Gastroesophageal sphincter (tissue), 3 donors: ENCODE measurements around the gene PARM1.

Experiments used
- POLR2AphosphoS5 ChIP-seq: sonication (generic); formaldehyde crosslinking; IDR thresholded peaks from one replicate; pipeline ENCODE4 v1.6.1; 2017; ENCODE audit warnings: antibody characterized with exemption
- TF ChIP-seq, protein P1 (sequence below), 4 experiments: fragments of 200-600 bp in 2 of 4; fragments of 450-650 bp in 2 of 4; sonication (generic) in 1 of 4; IDR thresholded peaks; one replicate each; pipeline ENCODE4 v1.5.1; 2017 to 2019; ENCODE audit warnings: antibody characterized with exemption in 4 of 4, mild to moderate bottlenecking in 2 of 4, moderate library complexity in 2 of 4

GRCh38 chr4:75087416-75087815, 154.5 kb downstream of the PARM1 start:
- TF ChIP-seq, protein P1, sequence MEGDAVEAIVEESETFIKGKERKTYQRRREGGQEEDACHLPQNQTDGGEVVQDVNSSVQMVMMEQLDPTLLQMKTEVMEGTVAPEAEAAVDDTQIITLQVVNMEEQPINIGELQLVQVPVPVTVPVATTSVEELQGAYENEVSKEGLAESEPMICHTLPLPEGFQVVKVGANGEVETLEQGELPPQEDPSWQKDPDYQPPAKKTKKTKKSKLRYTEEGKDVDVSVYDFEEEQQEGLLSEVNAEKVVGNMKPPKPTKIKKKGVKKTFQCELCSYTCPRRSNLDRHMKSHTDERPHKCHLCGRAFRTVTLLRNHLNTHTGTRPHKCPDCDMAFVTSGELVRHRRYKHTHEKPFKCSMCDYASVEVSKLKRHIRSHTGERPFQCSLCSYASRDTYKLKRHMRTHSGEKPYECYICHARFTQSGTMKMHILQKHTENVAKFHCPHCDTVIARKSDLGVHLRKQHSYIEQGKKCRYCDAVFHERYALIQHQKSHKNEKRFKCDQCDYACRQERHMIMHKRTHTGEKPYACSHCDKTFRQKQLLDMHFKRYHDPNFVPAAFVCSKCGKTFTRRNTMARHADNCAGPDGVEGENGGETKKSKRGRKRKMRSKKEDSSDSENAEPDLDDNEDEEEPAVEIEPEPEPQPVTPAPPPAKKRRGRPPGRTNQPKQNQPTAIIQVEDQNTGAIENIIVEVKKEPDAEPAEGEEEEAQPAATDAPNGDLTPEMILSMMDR (IDR thresholded peaks at IDR 0.05), result no peak
- no peak for TF ChIP-seq POLR2AphosphoS5
